Neural progenitor cell (in vitro differentiated cells): ENCODE data around the gene SGSM2. TPM values are rescaled to one million over a fixed set of nuclear protein-coding genes. Genes with fewer than 3 reads are reported as not detected.

Experiments
- DNase-seq: peaks from one replicate; pipeline ENCODE4 v3.0.0-alpha.2; 2016; ENCODE audit warnings: low spot score
- H2AFZ ChIP-seq: fragments of 200-600 bp; sonication (generic); replicated peaks from 2 replicates; pipeline ENCODE4 v1.6.1; 2016; ENCODE audit warnings: antibody characterized with exemption
- H3F3A ChIP-seq: fragments of 200-600 bp; sonication (generic); 2 replicates; pipeline ENCODE4 v1.6.1; 2016; ENCODE audit warnings: antibody characterized with exemption, low read depth
- H3K27ac ChIP-seq: fragments of 200-600 bp; sonication (generic); 2 replicates; pipeline ENCODE4 v1.5.1; 2016; ENCODE audit warnings: mild to moderate bottlenecking
- H3K27me3 ChIP-seq: fragments of 200-600 bp; sonication (generic); 2 replicates; pipeline ENCODE4 v1.6.1; 2016; ENCODE audit warnings: mild to moderate bottlenecking, moderate library complexity
- H3K36me3 ChIP-seq: fragments of 200-600 bp; sonication (generic); 2 replicates; pipeline ENCODE4 v1.5.1; 2016
- H3K4me1 ChIP-seq: fragments of 200-600 bp; sonication (generic); 2 replicates; pipeline ENCODE4 v1.6.1; 2016; ENCODE audit warnings: mixed run types
- H3K4me2 ChIP-seq: fragments of 200-600 bp; sonication (generic); 2 replicates; pipeline ENCODE4 v1.6.1; 2016
- H3K4me3 ChIP-seq: fragments of 200-600 bp; sonication (generic); 2 replicates; pipeline ENCODE4 v1.5.1; 2016
- H3K79me2 ChIP-seq: fragments of 200-600 bp; sonication (generic); 2 replicates; pipeline ENCODE4 v1.6.1; 2016; ENCODE audit warnings: low read depth
- H3K9ac ChIP-seq: fragments of 200-600 bp; sonication (generic); 2 replicates; pipeline ENCODE4 v1.6.1; 2016
- H3K9me3 ChIP-seq: fragments of 200-600 bp; sonication (generic); 2 replicates; pipeline ENCODE4 v1.5.1; 2016; ENCODE audit warnings: low read depth
- H4K20me1 ChIP-seq: fragments of 200-600 bp; sonication (generic); 2 replicates; pipeline ENCODE4 v1.6.1; 2016; ENCODE audit warnings: low read depth
- H3K27ac Mint-ChIP-seq: 3 replicates; pipeline ENCODE4 v1.8.0; 2021; ENCODE audit warnings: mixed read lengths
- H3K27me3 Mint-ChIP-seq: 2 replicates; pipeline ENCODE4 v1.8.0; 2022; ENCODE audit warnings: low read depth, mild to moderate bottlenecking, inconsistent platforms, moderate library complexity, mixed read lengths; ENCODE audit not compliant: insufficient read depth
- H3K36me3 Mint-ChIP-seq: 3 replicates; pipeline ENCODE4 v1.8.0; 2021; ENCODE audit warnings: mixed read lengths
- H3K4me1 Mint-ChIP-seq: 3 replicates; pipeline ENCODE4 v1.8.0; 2021; ENCODE audit warnings: mixed read lengths
- H3K4me3 Mint-ChIP-seq: 3 replicates; pipeline ENCODE4 v1.8.0; 2021; ENCODE audit warnings: mild to moderate bottlenecking, moderate library complexity, mixed read lengths
- H3K9me3 Mint-ChIP-seq: 3 replicates; pipeline ENCODE4 v1.8.0; 2020; ENCODE audit warnings: mixed read lengths
- CTCF ChIP-seq: fragments of 200-600 bp; sonication (generic); IDR thresholded peaks from 2 replicates; pipeline ENCODE4 v1.5.1; 2017; ENCODE audit warnings: antibody characterized with exemption, mild to moderate bottlenecking
- EZH2 ChIP-seq: fragments of 200-600 bp; sonication (generic); IDR thresholded peaks from 2 replicates; pipeline ENCODE4 v1.6.1; 2017; ENCODE audit warnings: antibody characterized with exemption, mild to moderate bottlenecking, moderate library complexity
- EZH2phosphoT487 ChIP-seq: fragments of 200-600 bp; sonication (generic); IDR thresholded peaks from 2 replicates; pipeline ENCODE4 v1.6.1; 2017; ENCODE audit warnings: antibody characterized with exemption
- total RNA-seq: library from RNA; depleted of rRNA; stranded (reverse); fragments of >200 nt; gene quantifications from 2 replicates; pipeline ENCODE4 v1.2.3, GENCODE V29; 2015; ENCODE audit warnings: low replicate concordance

Gene SGSM2
- total RNA-seq, 1 donor from 2014 or later = 39.0 TPM

GRCh38 chr17:2385240-2386210, 48.2 kb downstream of the SGSM2 start:
- TF ChIP-seq EZH2 = no peak
- peak overlapping the region; percentile 42 for H3K4me2 ChIP-seq
- H3K9me3 Mint-ChIP-seq = no peaks in the 10 kb centered on the region
- no peak for DNase-seq
- H3K9me3 ChIP-seq = no peaks in the 10 kb centered on the region
- H3F3A ChIP-seq = peaks cover 20% of the 10 kb centered on the region
- H3K27ac Mint-ChIP-seq = no peak overlapping the region
- no peak overlapping the region for H3K9ac ChIP-seq
- peaks cover 17% of the 10 kb centered on the region for H4K20me1 ChIP-seq
- H3K79me2 ChIP-seq = peaks cover 4% of the 10 kb centered on the region
- peaks cover 11% of the 10 kb centered on the region for H3K4me1 ChIP-seq
- peaks cover 5% of the 10 kb centered on the region for H3K27me3 Mint-ChIP-seq
- no peaks in the 10 kb centered on the region for H3K36me3 ChIP-seq
- H3K4me3 ChIP-seq = no peak overlapping the region
- H3K27me3 ChIP-seq = no peaks in the 10 kb centered on the region
- H3K4me1 Mint-ChIP-seq = peaks cover 63% of the 10 kb centered on the region
- no peak overlapping the region for H3K4me3 Mint-ChIP-seq
- peak overlapping the region; percentile 53 for H3K27ac ChIP-seq
- H2AFZ ChIP-seq = no peak overlapping the region
- peaks cover 12% of the 10 kb centered on the region for H3K36me3 Mint-ChIP-seq

- Histone ChIP-seq H3K27me3 (no peaks in the 10 kb centered on the region), H3K36me3 (no peaks in the 10 kb centered on the region), H3K27ac (no peak overlapping the region), H4K20me1 (peaks cover 23% of the 10 kb centered on the region), H3K9ac (no peak overlapping the region), H3K79me2 (peaks cover 9% of the 10 kb centered on the region), H3K4me2 (no peak overlapping the region), H3K4me1 (peaks cover 11% of the 10 kb centered on the region), H3F3A (peaks cover 21% of the 10 kb centered on the region), H2AFZ (no peak overlapping the region), H3K9me3 (no peaks in the 10 kb centered on the region), H3K4me3 (no peak overlapping the region)
- Mint-ChIP-seq H3K36me3 (peaks cover 10% of the 10 kb centered on the region), H3K27ac (no peak overlapping the region), H3K9me3 (no peaks in the 10 kb centered on the region), H3K27me3 (peaks cover 6% of the 10 kb centered on the region), H3K4me1 (peaks cover 69% of the 10 kb centered on the region), H3K4me3 (no peak overlapping the region)
- TF ChIP-seq EZH2 = no peak
- TF ChIP-seq EZH2phosphoT487 = no peak
- no peak for TF ChIP-seq CTCF
- DNase-seq = no peak
Observed at GRCh38 chr17:2386400-2387085, 49.2 kb downstream of the SGSM2 start.

- peaks cover 9% of the 10 kb centered on the region for H3K27me3 Mint-ChIP-seq
Observed at GRCh38 chr17:2387086-2388019, 50.1 kb downstream of the SGSM2 start.

More at GRCh38 chr17:2387086-2388019, 50.1 kb downstream of the SGSM2 start:
- Histone ChIP-seq H3K27ac (no peak overlapping the region), H3K4me1 (peaks cover 19% of the 10 kb centered on the region), H3K9ac (no peak overlapping the region), H3K36me3 (no peaks in the 10 kb centered on the region), H3K9me3 (no peaks in the 10 kb centered on the region), H2AFZ (no peak overlapping the region), H4K20me1 (peaks cover 32% of the 10 kb centered on the region), H3K79me2 (peaks cover 17% of the 10 kb centered on the region), H3K4me2 (no peak overlapping the region), H3F3A (peaks cover 27% of the 10 kb centered on the region), H3K27me3 (no peaks in the 10 kb centered on the region), H3K4me3 (no peak overlapping the region)
- no peak for DNase-seq
- no peaks in the 10 kb centered on the region for H3K9me3 Mint-ChIP-seq
- peaks cover 10% of the 10 kb centered on the region for H3K36me3 Mint-ChIP-seq
- peaks cover 77% of the 10 kb centered on the region for H3K4me1 Mint-ChIP-seq
- no peak overlapping the region for H3K4me3 Mint-ChIP-seq
- H3K27ac Mint-ChIP-seq = no peak overlapping the region
- TF ChIP-seq EZH2phosphoT487 (no peak), CTCF (no peak), EZH2 (no peak)
